Large intestine (tissue), 3 donors: ENCODE measurements around the gene TEAD1. TPM values are rescaled to one million over a fixed set of nuclear protein-coding genes. Genes with fewer than 3 reads are reported as not detected.

Experiments
- DNase-seq, 2 donors: peaks; one replicate each; pipeline versions ENCODE4 v3.0.0 to v3.0.0-alpha.2; 2013
- H3K27ac ChIP-seq: one replicate; pipeline ENCODE4 v1.5.1; 2013; ENCODE audit warnings: low read length
- H3K27me3 ChIP-seq: 2 replicates; pipeline ENCODE4 v1.6.1; 2013; ENCODE audit warnings: low read length; ENCODE audit not compliant: control insufficient read depth, insufficient read depth
- H3K36me3 ChIP-seq: 2 replicates; pipeline ENCODE4 v1.6.1; 2013; ENCODE audit warnings: low read length; ENCODE audit not compliant: control insufficient read depth, insufficient read depth
- H3K4me1 ChIP-seq: one replicate; pipeline ENCODE4 v1.6.1; 2013; ENCODE audit warnings: low read length; ENCODE audit not compliant: control insufficient read depth, insufficient read depth
- H3K4me3 ChIP-seq: one replicate; pipeline ENCODE4 v1.5.1; 2013; ENCODE audit warnings: low read length
- H3K9me3 ChIP-seq: one replicate; pipeline ENCODE4 v1.6.1; 2013; ENCODE audit warnings: mild to moderate bottlenecking, low read depth, low read length, moderate library complexity; ENCODE audit not compliant: control insufficient read depth
- WGBS: methylation state at CpG from one replicate; pipeline ENCODE4 v1.1.5; 2013; ENCODE audit warnings: low lambda C conversion rate; ENCODE audit not compliant: insufficient coverage; 5-methylcytosine and 5-hydroxymethylcytosine counted together
- polyA plus RNA-seq: library from polyadenylated mRNA; unstranded; fragments of 120-200 nt; gene quantifications from one replicate; pipeline ENCODE4 v1.2.1, GENCODE V29; 2013

TEAD1 gene
- polyA plus RNA-seq, 1 donor: 38.7 TPM

GRCh38 chr11:12968101-12968500, 293.9 kb downstream of the TEAD1 start:
- H3K4me1 ChIP-seq: peaks cover 5% of the 10 kb centered on the region
- no peak overlapping the region for H3K27ac ChIP-seq
- no peak overlapping the region for H3K4me3 ChIP-seq
- WGBS: no CpG with 5 or more reads among the region's 1 CpG
- no peaks in the 10 kb centered on the region for H3K9me3 ChIP-seq
- H3K27me3 ChIP-seq: no peaks in the 10 kb centered on the region
- no peak for DNase-seq
- no peaks in the 10 kb centered on the region for H3K36me3 ChIP-seq

DNA sequence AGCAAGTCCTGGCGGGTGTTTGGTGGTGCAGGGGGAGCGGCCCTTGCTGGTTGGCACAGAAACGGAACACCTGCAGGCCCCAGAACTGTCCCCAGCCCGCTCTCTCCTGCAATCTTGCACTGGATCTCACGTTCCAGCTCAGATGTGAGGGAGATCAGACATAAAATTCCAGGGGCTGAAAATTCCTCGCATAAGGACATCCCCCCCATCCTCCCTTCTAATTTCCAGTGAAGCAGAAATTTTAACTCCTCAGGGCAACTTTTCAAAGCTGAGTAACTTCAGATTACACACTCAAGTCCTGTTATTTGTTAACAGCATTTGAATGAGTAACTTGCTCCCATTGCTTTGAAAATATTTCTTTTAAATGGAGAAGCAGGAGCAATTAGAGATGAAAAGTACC, 294.6 kb downstream of the TEAD1 start:
- Histone ChIP-seq H3K4me3 (no peak overlapping the region), H3K36me3 (no peaks in the 10 kb centered on the region), H3K4me1 (peaks cover 8% of the 10 kb centered on the region), H3K9me3 (no peaks in the 10 kb centered on the region), H3K27ac (no peak overlapping the region), H3K27me3 (no peaks in the 10 kb centered on the region)
- DNase-seq: no peak
- no CpG with 5 or more reads among the region's 6 CpGs for WGBS

- Histone ChIP-seq H3K27ac (no peak overlapping the region), H3K27me3 (no peaks in the 10 kb centered on the region), H3K9me3 (no peaks in the 10 kb centered on the region), H3K4me3 (no peak overlapping the region), H3K4me1 (peaks cover 3% of the 10 kb centered on the region), H3K36me3 (no peaks in the 10 kb centered on the region)
- 100% methylated on average over 1 of the region's 1 CpG for WGBS
- DNase-seq: no peak
Observed at GRCh38 chr11:12971955-12972354, 297.7 kb downstream of the TEAD1 start.

DNA sequence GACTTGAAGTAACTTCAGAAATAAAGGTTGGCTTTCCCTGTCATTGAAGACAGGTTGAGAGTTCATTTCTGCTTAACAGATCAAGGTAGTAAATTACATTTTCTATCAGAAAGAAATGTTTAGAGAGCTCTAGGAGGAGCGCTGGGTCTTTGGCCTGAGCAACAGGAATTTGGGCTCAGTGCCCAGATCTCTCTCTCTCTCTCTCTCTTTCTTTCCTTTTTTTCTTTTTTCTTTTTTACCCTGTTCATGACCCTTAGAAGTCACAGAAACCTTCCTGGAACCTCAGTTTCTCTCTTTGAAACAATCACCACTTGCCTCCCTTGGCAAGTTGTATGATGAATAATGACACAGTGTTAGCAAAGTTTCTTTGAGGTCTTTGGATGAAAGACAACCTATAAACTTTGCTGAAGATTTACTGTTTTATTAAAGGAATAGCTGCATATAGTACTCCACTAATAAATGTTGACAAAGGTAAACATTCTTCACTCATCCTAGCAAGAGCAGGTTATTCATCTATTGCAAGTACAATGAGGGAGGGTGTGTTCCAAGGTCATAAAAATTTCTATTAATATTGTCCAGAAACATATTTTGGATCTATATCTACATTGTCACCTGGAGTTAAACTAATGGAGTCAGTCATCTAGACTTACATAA, 299.4 kb downstream of the TEAD1 start:
- Histone ChIP-seq H3K9me3 (no peaks in the 10 kb centered on the region), H3K27ac (no peak overlapping the region), H3K36me3 (no peaks in the 10 kb centered on the region), H3K4me1 (peaks cover 3% of the 10 kb centered on the region), H3K27me3 (no peaks in the 10 kb centered on the region), H3K4me3 (no peak overlapping the region)
- DNase-seq: no peak
- WGBS: no CpG with 5 or more reads among the region's 1 CpG

- no peak for DNase-seq
- Histone ChIP-seq H3K4me3 (no peak overlapping the region), H3K27ac (no peak overlapping the region), H3K9me3 (no peaks in the 10 kb centered on the region), H3K27me3 (no peaks in the 10 kb centered on the region), H3K36me3 (no peaks in the 10 kb centered on the region), H3K4me1 (peaks cover 3% of the 10 kb centered on the region)
- WGBS: no CpG with 5 or more reads among the region's 2 CpGs
Observed at GRCh38 chr11:12975195-12975594, 301.0 kb downstream of the TEAD1 start.

DNA sequence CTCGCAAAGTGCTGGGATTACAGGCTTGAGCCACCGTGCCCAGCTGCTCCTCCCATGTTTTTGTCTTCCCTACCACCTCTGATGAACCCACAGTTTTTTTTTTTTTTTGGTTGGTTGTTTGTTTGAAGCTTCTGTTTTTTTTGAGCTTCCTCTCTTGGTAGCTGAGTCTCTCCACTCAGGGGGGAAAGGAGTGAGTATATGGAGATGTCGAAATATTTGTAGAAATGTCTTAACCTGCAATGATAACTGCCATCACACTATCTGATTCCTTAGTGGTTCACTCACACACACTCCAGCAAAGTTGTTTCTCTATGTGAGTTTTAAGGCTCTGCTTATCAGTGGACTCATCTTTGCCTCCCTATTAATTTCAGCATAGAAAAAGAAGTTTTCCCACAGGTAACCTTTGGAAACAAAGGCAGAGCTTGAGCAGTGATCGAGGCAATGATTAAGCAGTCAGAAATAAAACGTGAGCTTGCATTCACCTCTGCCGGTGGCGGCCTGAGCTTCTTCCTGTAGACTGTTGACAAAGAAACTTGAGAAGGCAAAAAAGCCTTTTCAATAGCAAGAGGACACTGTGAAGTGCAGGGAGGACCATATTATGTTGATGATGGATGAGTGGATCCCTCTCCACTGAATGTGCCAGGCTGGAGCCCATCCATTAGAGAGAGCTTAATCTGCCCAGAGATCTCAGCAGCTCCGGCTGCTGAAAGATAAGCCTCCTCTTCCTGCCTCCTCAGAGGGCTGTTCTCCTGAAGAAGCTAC, 305.9 kb downstream of the TEAD1 start:
- Histone ChIP-seq H3K27me3 (no peaks in the 10 kb centered on the region), H3K4me1 (peaks cover 4% of the 10 kb centered on the region), H3K36me3 (no peaks in the 10 kb centered on the region), H3K27ac (no peak overlapping the region), H3K4me3 (no peak overlapping the region), H3K9me3 (no peaks in the 10 kb centered on the region)
- no peak for DNase-seq
- WGBS: 27% methylated on average over 3 of the region's 8 CpGs

DNA sequence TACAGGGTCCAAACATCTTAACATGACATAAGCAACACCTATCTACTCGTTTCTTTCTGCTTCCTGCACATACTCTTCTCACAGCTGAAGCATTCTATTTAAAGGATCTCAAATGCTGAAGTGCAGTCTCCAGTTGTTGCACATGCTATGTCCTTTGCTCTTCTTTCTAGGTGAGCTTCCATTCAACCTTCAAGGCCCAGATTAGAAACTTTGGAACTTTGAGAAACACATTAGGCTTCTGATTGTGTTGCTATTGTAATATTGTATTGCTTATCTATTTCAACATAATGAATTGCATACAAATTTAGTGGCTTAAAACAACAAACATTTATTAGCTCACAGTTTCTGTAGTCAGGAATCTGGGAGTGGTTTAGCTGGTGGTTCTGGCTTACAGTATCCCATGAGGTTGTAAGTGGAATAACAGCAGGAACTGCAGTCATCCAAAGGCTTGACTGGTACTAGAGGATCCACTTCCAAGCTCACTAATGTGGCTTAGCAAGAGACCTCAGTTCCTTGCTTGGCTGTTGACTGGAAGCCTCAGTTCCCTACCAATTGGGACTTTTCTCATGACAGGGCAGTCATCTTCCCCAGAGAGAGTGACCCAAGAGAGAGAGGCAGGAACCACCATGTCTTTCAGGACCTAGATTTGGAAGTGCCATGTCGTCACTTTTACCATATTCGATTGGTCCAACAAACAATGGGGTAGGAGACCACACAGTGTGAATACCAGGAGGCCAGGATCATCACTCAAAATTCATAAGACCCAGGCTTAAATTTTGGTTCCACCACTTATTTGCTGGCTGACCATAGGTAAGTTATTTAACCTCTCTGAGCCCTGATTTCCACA, 307.7 kb downstream of the TEAD1 start:
- Histone ChIP-seq H3K27ac (peak overlapping the region; percentile 34), H3K36me3 (no peaks in the 10 kb centered on the region), H3K4me3 (no peak overlapping the region), H3K27me3 (no peaks in the 10 kb centered on the region), H3K4me1 (peaks cover 4% of the 10 kb centered on the region), H3K9me3 (no peaks in the 10 kb centered on the region)
- DNase-seq: peak; percentile 52 to 68
- 20% methylated on average over 1 of the region's 3 CpGs for WGBS

- no peak overlapping the region for H3K4me3 ChIP-seq
- H3K9me3 ChIP-seq: no peaks in the 10 kb centered on the region
- H3K27me3 ChIP-seq: no peaks in the 10 kb centered on the region
- H3K4me1 ChIP-seq: peaks cover 4% of the 10 kb centered on the region
- WGBS: no CpG with 5 or more reads among the region's 7 CpGs
- no peak for DNase-seq
- no peaks in the 10 kb centered on the region for H3K36me3 ChIP-seq
- H3K27ac ChIP-seq: no peak overlapping the region
Observed at GRCh38 chr11:12983336-12983735, 309.1 kb downstream of the TEAD1 start.

DNA sequence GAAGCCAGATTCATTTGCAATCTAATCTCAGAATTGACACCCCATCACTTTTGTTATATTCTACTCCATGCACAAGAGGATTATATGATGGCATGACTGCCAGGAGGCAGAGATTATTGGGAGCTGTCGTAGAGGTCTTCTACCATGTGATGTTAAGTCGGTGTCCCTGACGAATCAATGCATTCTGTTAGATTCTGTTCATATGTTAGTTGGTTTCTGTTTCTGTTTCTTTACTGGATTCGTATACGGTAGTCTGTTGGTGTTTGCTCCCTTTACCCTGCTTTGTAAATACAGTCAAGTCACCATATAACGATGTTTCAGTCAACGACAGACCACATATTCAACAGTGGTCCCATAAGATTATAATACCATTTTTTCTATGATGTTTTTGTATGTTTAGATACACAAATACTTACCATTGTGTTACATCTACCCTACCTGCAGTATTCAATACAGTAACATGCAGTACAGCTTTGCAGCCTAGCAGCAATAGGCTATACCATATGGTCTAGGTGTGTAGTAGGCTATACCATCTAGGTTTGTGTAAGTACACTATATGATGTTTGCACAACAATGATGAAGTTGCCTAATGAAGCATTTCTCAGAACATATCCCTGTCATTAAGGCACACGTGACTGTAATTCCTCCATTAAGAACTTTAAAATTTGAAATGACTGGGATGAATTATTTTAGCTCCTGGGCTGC, 312.1 kb downstream of the TEAD1 start:
- H3K9me3 ChIP-seq: no peaks in the 10 kb centered on the region
- H3K36me3 ChIP-seq: no peaks in the 10 kb centered on the region
- no peak for DNase-seq
- no peak overlapping the region for H3K27ac ChIP-seq
- peaks cover 4% of the 10 kb centered on the region for H3K4me1 ChIP-seq
- WGBS: 80% methylated on average over 2 of the region's 8 CpGs
- H3K27me3 ChIP-seq: no peaks in the 10 kb centered on the region
- H3K4me3 ChIP-seq: no peak overlapping the region
